HT1080 (cell line): Measurements from ENCODE around the gene ITGB6. TPM values are rescaled to one million over a fixed set of nuclear protein-coding genes. Genes with fewer than 3 reads are reported as not detected.
"Not testable (repeated sequence)": the region's sequence is repeated elsewhere in the genome, so short reads cannot be mapped to it uniquely, and the experiment has no call there.

Source experiments
- DNase-seq: peaks from one replicate; pipeline ENCODE4 v3.0.0-alpha.2; 2015; ENCODE audit warnings: low read depth
- total RNA-seq: library from RNA; depleted of rRNA; stranded (reverse); fragments of >200 nt; shearing (Covaris generic); gene quantifications from 2 replicates; pipeline ENCODE4 v1.2.3, GENCODE V29; 2014

ITGB6 gene
- total RNA-seq, 1 experiment from 2014 or later: 0.05 TPM

DNA sequence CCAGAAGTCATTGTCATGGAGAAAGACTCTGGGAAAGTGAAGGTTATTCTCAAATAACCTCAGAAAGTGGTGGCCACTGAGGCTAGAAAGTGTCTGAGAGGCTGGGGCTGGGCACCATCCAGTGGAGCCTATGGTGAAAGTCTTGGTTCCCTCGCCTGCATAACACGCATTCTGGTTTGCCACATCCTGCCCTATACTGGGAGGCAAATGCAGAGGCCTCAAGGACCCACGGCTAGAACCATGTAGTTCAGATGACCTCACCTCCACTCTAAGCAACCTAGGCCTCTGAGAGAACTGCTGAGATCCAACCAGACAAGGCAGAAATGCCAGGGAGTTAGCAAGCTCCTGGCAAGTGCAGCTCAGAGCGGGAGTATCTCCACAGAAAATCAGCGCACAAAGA lies 5.1 kb downstream of the ITGB6 start:
- DNase-seq: peak; percentile 51

DNA sequence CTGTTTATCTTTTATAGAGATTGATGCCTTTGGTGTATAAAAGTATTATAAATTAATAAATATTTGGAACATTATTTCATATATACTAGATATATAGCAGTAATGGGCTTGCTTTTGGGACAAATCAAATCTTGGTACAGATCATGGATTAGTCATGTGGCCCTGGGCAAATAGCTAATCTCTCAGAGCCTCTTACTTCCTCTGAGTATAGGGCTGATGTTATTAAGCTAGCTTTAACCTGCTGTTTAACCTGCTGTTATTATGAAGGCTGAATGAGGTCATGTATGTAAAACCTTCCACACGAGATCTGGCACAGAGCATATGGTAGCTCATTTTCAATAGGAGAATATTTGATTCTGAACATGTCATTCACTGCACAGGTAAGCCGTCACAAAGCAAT lies 5.7 kb downstream of the ITGB6 start:
- no peak for DNase-seq

DNA sequence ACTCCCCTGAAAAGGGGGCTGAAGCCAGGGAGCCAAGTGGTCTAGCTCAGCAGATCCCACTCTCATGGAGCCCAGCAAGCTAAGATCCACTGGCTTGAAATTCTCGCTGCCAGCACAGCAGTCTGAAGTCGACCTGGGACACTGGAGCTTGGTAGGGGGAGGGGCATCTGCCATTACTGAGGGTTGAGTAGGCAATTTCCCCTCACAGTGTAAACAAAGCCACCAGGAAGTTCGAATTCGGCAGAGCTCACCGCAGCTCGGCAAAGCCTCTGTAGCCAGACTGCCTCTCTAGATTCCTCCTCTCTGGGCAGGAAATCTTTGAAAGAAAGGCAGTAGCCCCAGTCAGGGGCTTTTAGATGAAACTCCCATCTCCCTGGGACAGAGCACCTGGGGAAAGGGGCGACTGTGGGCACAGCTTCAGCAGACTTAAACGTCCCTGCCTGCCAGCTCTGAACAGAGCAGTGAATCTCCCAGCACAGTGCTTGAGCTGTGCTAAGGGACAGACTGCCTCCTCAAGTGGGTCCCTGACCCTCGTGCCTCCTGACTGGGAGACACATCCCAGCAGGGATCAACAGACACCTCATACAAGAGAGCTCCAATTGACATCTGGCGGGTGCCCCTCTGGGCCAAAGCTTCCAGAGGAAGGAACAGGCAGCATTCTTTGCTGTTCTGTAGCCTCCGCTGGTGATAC lies 18.8 kb downstream of the ITGB6 start:
- DNase-seq: peak; percentile 59

DNA sequence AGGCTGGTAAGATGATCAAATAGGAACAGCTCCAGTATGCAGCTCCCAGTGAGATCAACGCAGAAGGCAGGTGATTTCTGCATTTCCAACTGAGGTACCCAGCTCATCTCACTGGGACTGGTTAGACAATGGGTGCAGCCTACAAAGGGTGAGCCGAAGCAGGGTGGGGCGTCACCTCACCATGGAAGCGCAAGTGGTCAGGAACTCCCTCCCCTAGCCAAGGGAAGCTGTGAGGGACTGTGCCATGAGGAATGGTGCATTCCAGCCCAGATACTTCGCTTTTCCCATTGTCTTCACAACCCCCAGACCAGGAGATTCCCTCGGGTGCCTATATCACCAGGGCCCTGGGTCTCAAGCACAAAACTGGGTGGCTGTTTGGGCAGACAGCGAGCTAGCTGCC lies 19.4 kb downstream of the ITGB6 start:
- DNase-seq: not testable (repeated sequence)

DNA sequence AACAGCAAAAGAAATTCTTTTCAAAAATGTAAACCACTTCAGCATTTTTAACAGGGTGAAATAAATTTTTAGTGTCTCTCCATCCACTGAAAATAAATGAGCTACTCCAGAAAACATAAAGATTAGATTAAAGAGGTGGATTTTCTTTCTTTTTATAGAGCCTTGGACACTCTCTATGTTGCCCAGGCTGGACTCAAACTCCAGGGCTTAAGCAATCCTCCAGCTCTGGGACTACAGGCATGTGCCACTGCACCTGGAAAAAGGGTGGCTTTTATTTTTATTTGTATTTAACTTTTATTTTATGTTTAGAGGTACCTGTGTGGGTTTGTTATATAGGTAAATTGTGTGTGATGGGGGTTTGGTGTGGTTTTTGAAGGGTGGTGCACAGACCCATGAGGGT lies 19.9 kb downstream of the ITGB6 start:
- no peak for DNase-seq

DNA sequence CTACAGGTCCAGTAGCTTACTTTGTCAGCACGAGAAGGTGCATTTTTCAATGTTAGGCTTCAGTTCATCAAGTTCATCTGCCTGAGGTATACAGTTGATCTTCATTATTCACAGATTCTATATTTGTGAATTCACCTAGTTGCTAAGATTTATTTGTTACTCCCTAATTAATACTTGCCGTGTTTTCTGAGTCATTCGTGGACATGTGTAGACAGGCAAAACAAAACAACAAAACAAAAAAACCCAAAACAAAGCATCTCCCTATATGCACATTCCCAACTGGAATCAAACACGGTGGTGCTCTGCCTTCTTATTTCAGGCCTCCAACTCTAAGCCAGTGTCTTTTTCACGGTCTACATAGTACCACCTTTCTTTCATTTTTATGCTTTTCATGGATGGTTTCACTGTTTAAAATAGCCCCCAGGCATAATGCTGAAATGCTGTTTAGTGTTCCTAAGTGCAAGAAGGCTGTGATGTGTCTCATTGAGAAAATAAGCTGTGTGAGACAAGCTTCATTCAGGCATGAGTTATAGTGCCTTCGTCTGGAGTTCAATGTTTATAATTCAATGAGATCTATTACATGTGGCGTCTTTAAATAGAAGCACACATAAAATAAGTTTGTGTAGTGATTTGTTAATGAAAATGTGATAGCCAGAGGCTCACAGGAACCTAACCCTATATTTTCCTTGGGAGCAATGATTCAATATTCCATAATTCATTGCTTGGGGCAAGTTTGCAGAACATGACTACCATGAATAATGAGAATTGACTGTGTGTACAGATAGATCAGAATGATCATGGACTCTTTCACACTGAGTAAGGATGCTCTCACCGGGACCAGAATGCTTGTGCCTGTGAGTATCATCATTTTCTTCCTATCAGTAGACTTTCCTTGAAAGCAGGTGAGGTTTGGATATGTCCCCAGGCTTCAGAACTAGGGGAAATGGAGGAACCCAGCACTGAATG lies 24.6 kb downstream of the ITGB6 start:
- DNase-seq: no peak

DNA sequence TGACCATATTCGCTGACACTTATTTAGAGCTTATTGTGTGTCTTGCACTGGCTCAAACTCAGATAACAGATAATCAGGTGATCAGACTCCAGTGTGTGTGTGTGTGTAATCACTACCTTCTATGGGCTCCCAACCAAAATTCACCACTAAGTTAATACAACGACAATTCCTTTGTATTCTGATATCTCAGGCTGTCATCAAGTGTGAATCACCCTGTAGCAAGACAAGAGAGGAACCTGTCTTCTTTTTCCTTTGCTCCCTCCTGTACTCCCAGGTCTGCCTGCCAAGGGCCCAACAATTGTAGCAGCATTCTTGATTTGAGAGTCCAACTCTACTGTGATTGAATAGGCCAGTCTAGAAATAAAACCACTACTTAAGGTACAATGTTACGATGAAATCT lies 25.8 kb downstream of the ITGB6 start:
- no peak for DNase-seq

DNA sequence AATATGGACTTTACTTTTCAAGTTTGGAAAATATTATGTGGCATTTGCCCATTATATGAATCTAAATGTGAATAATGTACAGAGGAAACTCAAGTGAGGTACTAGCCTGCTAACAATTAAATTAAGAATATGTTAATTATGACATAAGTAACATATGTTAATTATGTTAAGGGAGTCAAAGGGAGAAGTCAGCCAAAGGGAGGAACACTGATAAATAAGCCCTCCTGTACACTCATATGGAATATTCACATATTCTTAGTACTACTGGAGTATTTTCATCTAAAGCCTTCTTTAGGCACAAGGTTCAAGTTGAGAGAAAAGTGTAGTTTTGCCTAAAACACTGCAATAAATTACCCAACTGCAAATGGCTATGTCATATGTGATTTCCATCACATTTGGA lies 30.1 kb downstream of the ITGB6 start:
- DNase-seq: no peak

DNA sequence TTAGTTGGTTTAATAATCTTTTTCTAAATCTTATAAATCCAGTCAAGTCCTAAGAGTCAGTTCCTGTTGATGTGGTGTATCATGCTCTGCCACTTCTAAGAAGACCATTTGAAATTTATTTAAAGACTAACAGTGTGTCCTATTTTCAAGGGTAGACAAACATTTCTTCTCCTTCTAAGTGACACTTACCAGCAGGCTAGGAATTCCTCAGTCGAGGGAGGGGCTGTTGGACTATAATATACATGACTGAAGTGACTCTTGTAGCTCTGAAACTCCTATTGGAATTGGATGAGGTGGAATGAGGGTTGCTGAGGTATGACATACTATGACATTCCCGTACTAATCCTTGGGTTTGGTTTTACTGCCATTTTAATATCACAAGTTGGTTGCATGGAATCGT lies 30.6 kb downstream of the ITGB6 start:
- no peak for DNase-seq

DNA sequence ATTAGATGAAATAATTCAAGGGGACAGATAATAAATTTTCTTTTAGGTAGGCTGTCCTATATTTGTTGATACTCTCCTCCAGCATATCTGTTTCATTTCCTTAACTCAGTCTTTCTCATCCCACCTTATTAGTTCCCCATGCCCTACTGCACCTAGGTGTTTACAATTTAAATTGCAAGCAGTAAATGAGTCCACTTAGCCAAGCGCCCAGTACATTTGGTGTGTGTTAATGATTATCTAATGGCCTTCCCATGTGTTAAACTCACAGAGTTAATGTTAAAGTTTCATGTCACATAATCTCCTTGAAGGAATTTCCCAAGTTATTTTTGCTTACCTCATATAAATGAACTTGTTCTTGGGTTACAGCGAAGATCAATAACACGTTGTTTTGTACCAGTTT lies 31.2 kb downstream of the ITGB6 start:
- no peak for DNase-seq

DNA sequence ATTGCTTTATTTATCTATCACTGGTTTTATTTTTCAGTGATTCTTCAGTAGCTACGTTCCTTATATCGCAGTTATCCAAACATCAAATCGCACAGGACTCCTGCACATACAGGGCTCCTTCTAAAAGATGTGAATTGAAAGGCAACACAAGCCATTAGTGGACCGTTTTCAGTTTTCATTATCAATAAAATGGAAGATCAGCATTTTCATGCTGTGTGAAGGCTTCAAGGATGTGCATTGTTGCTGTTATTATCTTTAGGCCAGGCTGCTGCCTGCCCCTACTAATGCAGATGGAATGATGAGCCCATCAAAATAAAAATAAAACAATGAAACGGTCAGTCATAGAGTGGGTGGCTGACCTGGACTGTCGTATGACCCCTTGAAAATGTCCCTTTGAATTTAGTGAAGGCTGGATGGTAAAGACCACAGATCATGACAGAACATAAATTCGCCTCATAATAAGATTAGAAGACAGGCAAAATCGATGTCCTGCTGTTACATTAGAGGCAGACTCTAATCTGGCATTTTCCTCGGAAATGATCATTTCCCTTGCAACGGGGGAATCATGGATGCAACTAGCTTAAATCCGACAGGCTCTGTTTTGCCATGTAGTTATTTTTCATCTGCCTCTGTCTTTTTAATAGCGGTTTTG lies 32.9 kb downstream of the ITGB6 start:
- no peak for DNase-seq

DNA sequence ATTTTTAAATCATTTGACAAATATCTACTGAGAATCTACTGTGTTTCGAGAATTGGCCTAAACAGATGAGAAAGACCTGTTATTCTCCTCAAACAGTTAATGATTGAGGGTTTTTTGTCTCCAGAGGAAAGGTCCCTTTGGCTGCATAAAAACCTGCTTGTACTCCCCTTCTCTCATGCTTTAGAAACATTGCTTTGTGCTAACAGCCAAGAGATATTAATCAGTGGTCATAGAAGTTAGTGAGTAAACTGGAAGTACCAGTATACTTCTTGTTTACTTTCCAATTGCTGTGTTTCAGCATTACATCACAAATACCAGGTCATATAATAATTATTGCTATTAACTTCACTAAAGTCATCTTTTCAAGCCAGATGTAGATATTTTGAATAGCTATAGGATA lies 34.1 kb downstream of the ITGB6 start:
- no peak for DNase-seq

DNA sequence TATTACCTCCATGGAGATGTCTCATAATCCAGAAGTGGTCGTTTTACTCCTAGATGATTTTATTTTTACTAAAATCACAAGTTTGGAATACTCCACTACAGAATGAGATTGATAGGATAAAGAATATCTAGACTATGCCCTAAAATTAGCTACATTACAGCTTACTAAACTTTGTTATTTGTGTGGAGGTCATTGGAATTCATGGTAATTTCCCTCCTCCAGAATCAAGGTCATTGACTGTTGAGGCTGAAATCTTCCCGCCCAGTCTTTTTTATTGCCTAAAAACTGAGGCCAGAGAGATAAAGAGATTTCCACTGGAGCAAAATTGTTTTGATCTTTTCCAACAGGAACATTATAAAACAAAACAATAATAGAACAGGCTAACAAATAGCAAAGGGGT lies 35.0 kb downstream of the ITGB6 start:
- DNase-seq: no peak

DNA sequence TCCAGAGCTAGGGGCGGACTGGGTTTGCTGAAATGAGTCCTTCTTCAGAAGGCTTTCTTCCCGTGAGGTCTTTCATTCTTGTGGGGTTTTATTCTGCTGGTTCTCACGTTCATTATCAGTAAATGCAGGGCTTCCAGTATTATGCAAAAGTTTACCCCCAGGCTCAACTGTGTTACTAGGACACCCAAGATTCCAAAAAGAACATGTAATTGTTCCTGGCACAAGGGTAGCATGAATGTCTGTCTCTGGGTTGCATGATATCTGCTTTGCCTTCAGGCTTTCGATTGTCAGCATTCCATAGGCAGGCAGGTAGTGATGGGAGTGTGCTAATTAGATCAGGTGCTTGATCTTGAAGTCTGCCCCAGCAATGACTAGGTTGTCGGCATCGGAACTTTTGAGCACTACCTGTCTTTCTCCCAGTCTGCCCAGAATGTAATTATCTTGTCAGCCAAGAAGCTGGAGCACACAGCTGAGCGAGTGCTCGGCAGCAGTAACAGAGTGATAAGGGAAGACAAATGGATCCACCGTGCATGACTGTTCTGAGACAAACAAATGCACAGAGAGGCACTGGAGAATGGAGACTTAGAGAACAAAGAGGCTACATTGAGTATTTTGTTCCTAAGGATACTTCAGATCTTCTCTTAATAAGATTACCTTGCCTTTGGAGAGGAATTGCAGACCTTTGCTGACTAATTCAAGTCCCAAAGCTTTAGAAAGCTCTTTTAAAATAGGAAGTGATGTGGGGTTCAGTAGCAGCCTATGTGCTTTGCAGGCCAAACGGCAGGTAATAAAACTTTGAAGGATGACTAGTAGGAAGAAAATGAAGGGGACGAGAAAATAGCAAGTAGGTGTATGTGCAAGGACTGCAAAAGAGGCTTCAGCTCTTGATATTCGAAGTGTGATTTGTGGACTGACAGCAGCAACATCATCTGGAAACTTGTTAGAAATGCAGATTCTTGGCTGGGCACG lies 41.9 kb downstream of the ITGB6 start:
- no peak for DNase-seq

DNA sequence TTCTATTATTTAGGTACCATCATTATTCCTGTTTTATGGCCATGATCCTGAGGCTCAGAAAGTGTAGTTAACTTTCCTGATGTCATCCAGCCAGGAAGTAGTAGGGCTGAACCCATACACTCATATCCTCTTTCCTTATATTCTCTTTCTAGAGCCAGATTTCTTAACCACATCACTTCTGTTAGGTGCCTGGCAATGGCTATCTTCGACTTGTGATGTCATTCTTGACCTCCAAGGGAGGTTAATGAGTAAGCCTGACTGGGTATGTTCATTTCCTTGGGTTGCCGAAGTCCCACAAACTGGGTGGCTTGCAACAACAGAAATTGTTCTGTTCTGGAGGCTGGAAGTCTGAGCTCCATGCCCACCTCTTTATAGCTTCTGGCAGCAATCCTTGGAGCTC lies 43.4 kb downstream of the ITGB6 start:
- DNase-seq: peak; percentile 93

DNA sequence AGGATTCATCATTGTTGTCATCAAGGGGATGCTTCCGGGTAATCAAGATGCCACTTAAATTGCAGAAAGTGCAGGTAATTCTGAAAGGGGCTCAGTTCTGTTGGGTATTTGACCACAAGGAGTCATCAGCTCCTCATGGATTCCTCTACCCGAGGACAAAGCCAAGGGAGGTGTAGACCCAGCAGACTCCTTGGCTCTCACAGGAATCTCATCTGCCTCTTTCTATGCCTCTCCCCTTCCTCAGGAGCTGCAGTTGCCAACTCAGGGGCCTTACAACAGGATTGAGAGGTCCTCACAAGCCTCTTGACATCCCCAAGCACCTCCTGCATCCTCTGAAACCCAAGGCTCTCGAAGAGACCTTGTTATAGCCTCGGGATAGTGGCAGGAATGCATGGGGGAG lies 44.0 kb downstream of the ITGB6 start:
- peak; percentile 50 for DNase-seq

DNA sequence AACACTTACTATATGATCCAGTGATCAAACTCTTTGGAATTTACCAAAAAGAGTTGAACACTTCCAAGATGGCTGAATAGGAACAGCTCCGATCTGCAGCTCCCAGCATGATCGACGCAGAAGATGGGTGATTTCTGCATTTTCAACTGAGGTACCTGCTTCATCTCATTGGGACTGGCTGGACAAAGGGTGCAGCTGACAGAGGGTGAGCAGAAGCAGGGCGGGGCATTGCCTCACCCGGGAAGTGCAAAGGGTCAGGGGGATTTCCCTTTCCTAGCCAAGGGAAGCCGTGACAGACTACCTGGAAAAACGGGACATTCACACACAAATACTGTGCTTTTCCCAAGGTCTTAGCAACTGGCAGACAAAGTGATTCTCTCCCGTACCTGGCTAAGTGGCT lies 51.7 kb downstream of the ITGB6 start:
- DNase-seq: not testable (repeated sequence)

DNA sequence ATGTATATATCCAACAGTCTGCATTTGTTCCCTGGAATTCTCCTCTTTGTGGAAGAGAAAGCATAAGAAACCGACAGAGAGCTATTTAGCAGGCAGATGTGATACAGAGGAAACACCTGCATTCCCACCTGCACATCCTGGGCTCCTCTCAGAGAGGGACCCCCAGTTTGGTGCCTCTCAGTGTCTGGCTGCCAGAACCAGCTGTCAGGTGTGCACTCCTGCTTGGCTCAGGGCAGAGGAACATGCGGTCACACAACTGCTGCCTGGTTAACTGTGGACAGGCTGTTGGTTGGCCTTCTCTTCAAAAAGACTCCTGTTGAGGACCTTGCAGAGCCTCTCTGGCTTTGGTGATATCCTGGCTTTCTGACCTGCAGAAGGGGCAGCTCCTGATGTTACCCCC lies 54.6 kb downstream of the ITGB6 start:
- DNase-seq: no peak

DNA sequence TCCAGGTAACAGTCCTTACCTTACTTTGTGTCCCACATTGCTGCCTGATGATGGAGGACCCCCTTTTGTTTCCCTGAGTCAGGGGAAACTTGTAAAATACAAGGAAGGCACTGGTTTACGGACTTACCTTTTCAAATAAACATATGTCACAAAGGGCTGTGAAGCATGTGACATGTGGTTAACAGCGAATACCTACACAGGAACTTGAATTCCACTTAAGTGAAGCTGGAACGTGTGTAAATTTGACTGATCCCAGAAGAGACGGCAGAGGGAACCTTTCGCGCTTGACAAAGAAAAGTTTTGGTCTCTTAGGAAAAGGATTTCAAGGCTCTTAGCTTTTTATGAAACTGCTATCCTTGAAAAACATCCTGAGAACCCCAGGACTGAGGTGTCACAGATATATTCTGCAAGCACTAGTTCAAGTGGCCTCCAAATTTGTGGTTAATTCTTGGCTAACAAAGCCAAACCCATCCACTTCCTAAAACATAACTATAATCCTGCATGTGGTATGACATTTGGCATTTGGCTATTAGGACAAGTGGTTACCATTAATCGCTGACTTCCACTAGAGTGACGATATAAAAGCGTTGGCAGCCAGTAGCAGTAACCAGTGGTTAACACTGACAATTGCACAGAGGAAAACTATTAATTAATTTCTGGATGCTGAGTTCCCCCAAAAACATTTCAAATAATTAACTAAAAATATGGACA lies 55.6 kb downstream of the ITGB6 start:
- no peak for DNase-seq

DNA sequence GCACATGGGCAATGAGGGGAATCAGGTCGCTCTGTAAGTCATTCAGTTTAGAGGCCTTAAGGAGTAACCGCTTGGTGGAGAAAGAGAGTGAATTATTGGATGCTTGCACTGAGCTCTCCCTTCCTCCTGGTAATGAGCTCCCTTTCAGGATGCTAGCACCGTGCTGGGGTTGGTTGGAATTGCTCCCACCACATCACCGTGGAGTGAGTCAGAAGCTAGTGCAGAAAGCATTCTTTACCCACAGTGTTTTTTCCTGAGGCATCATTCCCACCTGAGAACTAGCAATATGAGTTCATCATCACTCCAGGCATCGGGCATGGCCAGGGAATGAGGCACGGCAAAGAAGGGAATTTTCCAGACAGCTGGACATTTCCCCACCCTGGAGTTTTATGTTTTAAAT lies 57.6 kb downstream of the ITGB6 start:
- peak; percentile 33 for DNase-seq
